GM04503 (cell line): ENCODE data around the gene DLG4.

Experiments used
- DNase-seq: peaks from one replicate; pipeline ENCODE4 v3.0.0-alpha.2; 2012; ENCODE audit warnings: low read depth

Gene DLG4

GRCh38 chr17:7229504-7229903 is 9.9 kb upstream of the DLG4 start:
- no peak for DNase-seq

- DNase-seq, result no peak
These were observed 9.3 kb upstream of the DLG4 start for GRCh38 chr17:7228920-7229319.

- no peak for DNase-seq
These were observed 7.4 kb upstream of the DLG4 start for GRCh38 chr17:7226721-7227710.

GRCh38 chr17:7225711-7226331 is 6.2 kb upstream of the DLG4 start:
- no peak for DNase-seq

- no peak for DNase-seq
These were observed 5.0 kb upstream of the DLG4 start for GRCh38 chr17:7224661-7225111.

GRCh38 chr17:7224110-7224509 is 4.5 kb upstream of the DLG4 start:
- no peak for DNase-seq

GRCh38 chr17:7223375-7223774 is 3.7 kb upstream of the DLG4 start:
- DNase-seq, result no peak

GRCh38 chr17:7222972-7223292 is 3.3 kb upstream of the DLG4 start:
- no peak for DNase-seq

- no peak for DNase-seq
These were observed 2.7 kb upstream of the DLG4 start for GRCh38 chr17:7222093-7222971.

- no peak for DNase-seq
These were observed 1.8 kb upstream of the DLG4 start for GRCh38 chr17:7221278-7222092.

- DNase-seq, result no peak
These were observed 1.1 kb upstream of the DLG4 start for GRCh38 chr17:7220593-7221277.

GRCh38 chr17:7219229-7219811 is 316 bp downstream of the DLG4 start:
- no peak for DNase-seq

GRCh38 chr17:7218758-7219157 is 878 bp downstream of the DLG4 start:
- DNase-seq, result no peak

- DNase-seq, result no peak
These were observed 1.5 kb downstream of the DLG4 start for GRCh38 chr17:7218166-7218565.

- DNase-seq, result no peak
These were observed 2.3 kb downstream of the DLG4 start for GRCh38 chr17:7217113-7217987.

- DNase-seq, result no peak
These were observed 3.2 kb downstream of the DLG4 start for GRCh38 chr17:7216242-7217112.

GRCh38 chr17:7215652-7216180 is 3.9 kb downstream of the DLG4 start:
- DNase-seq, result no peak

- no peak for DNase-seq
These were observed 4.4 kb downstream of the DLG4 start for GRCh38 chr17:7215136-7215638.
